Measurements from ENCODE around the gene WNT4.

WNT4 gene

GRCh38 chr1:22126531-22126930 lies 16.4 kb downstream of the WNT4 start:
- no peak overlapping the region for H3K4me2 ChIP-seq (ENCODE audit: low read length)
- H3F3A ChIP-seq (ENCODE audit: control insufficient read depth, insufficient read depth): peaks cover 2% of the 10 kb centered on the region; the same call in 1 of the 2 replicates
- TF ChIP-seq CTCF (IDR thresholded peaks at IDR 0.05; ENCODE audit: low read depth, low read length, poor library complexity, severe bottlenecking) (no peak), EZH2phosphoT487 (IDR thresholded peaks at IDR 0.05; ENCODE audit: borderline replicate concordance, low read length) (no peak)
- no peaks in the 10 kb centered on the region for H3K4me1 ChIP-seq (ENCODE audit: control insufficient read depth, low read length)
- no peaks in the 10 kb centered on the region for H3K36me3 ChIP-seq (ENCODE audit: control insufficient read depth, low read length)
- H4K20me1 ChIP-seq (ENCODE audit: control insufficient read depth, insufficient read depth, low read depth, low read length): peaks cover 4% of the 10 kb centered on the region; the same call in 1 of the 2 replicates
- no peaks in the 10 kb centered on the region for H3K79me2 ChIP-seq (ENCODE audit: control insufficient read depth, low read length)
- H3K4me3 ChIP-seq (ENCODE audit: low read length): no peak overlapping the region
- no peaks in the 10 kb centered on the region for H3K9me3 ChIP-seq (ENCODE audit: control insufficient read depth, insufficient read depth, low read length)
- no peak overlapping the region for H3K27ac ChIP-seq (ENCODE audit: low read depth, low read length)
- H3K27me3 ChIP-seq (ENCODE audit: control insufficient read depth, low read length): no peaks in the 10 kb centered on the region
- no peaks in the 10 kb centered on the region for H3K9me2 ChIP-seq (replicated peaks; ENCODE audit: control insufficient read depth, low read length)

GRCh38 chr1:22124592-22125229 lies 18.2 kb downstream of the WNT4 start:
- Histone ChIP-seq H4K20me1 (ENCODE audit: control insufficient read depth, insufficient read depth, low read depth, low read length) (peaks cover 4% of the 10 kb centered on the region; the same call in 1 of the 2 replicates), H3K27ac (ENCODE audit: low read depth, low read length) (no peak overlapping the region)

GRCh38 chr1:22123901-22124404 lies 18.9 kb downstream of the WNT4 start:
- H3K4me1 ChIP-seq (ENCODE audit: control insufficient read depth, low read length): peaks cover 1% of the 10 kb centered on the region
- H3K27ac ChIP-seq (ENCODE audit: low read depth, low read length): no peak overlapping the region
- no peak overlapping the region for H3K4me3 ChIP-seq (ENCODE audit: low read length)
- no peaks in the 10 kb centered on the region for H3K27me3 ChIP-seq (ENCODE audit: control insufficient read depth, low read length)
- H3K4me2 ChIP-seq (ENCODE audit: low read length): no peak overlapping the region
- no peaks in the 10 kb centered on the region for H3K79me2 ChIP-seq (ENCODE audit: control insufficient read depth, low read length)
- H3K9me2 ChIP-seq (replicated peaks; ENCODE audit: control insufficient read depth, low read length): no peaks in the 10 kb centered on the region
- no peaks in the 10 kb centered on the region for H3K9me3 ChIP-seq (ENCODE audit: control insufficient read depth, insufficient read depth, low read length)
- H3F3A ChIP-seq (ENCODE audit: control insufficient read depth, insufficient read depth): peaks cover 2% of the 10 kb centered on the region; the same call in 1 of the 2 replicates
- no peak for TF ChIP-seq EZH2phosphoT487 (IDR thresholded peaks at IDR 0.05; ENCODE audit: borderline replicate concordance, low read length)
- TF ChIP-seq CTCF (IDR thresholded peaks at IDR 0.05; ENCODE audit: low read depth, low read length, poor library complexity, severe bottlenecking): no peak
- H4K20me1 ChIP-seq (ENCODE audit: control insufficient read depth, insufficient read depth, low read depth, low read length): peaks cover 4% of the 10 kb centered on the region; the same call in 1 of the 2 replicates
- H3K36me3 ChIP-seq (ENCODE audit: control insufficient read depth, low read length): no peaks in the 10 kb centered on the region

More at GRCh38 chr1:22124592-22125229, 18.2 kb downstream of the WNT4 start:
- TF ChIP-seq EZH2phosphoT487 (IDR thresholded peaks at IDR 0.05; ENCODE audit: borderline replicate concordance, low read length): no peak
- TF ChIP-seq CTCF (IDR thresholded peaks at IDR 0.05; ENCODE audit: low read depth, low read length, poor library complexity, severe bottlenecking): no peak
- H3F3A ChIP-seq (ENCODE audit: control insufficient read depth, insufficient read depth): peaks cover 2% of the 10 kb centered on the region; the same call in 1 of the 2 replicates
- H3K4me3 ChIP-seq (ENCODE audit: low read length): no peak overlapping the region
- no peaks in the 10 kb centered on the region for H3K27me3 ChIP-seq (ENCODE audit: control insufficient read depth, low read length)
- no peaks in the 10 kb centered on the region for H3K9me2 ChIP-seq (replicated peaks; ENCODE audit: control insufficient read depth, low read length)
- no peaks in the 10 kb centered on the region for H3K36me3 ChIP-seq (ENCODE audit: control insufficient read depth, low read length)
- no peak overlapping the region for H3K4me2 ChIP-seq (ENCODE audit: low read length)
- H3K9me3 ChIP-seq (ENCODE audit: control insufficient read depth, insufficient read depth, low read length): no peaks in the 10 kb centered on the region
- no peaks in the 10 kb centered on the region for H3K79me2 ChIP-seq (ENCODE audit: control insufficient read depth, low read length)
- no peaks in the 10 kb centered on the region for H3K4me1 ChIP-seq (ENCODE audit: control insufficient read depth, low read length)

Data from DOHH2 (cell line).